NCI-H2227 treated with DMSO at 0.1 percent for 48 hours (cell line): Measurements from ENCODE around the gene PRPSAP1.
"Not testable (repeated sequence)": the region's sequence is repeated elsewhere in the genome, so short reads cannot be mapped to it uniquely, and the experiment has no call there.

Experiments
- DNase-seq: peaks from one replicate; lab custom pipeline; 2025; lab: John Stamatoyannopoulos, UW

PRPSAP1 gene

DNA sequence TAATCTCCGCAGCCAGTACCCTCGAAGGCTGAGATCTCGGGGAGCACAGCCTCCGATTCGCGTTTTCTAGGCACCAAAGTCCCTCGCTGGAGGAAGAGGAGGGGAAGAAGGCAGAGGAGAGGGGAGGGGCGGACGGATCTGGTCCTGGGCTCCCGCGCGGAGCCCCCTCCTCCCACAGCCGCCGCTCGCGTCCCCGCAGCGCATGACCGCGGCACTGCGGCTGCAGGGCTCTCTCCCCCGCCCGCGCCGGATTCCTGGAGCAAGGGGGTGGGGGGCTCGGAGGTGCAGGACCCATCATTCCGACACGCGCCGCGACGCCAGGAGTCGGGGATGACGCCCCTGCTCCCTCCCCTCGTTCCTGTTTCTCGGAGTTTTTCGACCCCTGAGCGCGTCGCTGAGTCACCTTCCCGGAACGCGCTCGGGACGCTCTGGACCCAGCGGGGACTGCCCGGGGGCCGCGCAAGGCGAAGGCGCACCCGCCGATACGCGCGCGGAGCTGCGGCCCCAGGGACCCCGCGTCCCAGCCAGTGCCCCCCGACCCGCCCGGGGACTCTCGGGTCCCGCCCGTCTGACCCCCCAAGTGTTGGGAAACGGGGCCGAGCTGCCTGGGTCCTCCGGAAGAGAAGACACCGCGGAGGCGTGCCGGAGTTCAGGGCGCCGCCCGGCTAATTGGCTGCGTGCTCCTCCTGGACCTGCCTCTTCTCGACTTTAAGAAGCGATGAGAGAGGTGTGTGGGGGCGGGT is 29.3 kb upstream of the PRPSAP1 start:
- no peak for DNase-seq

DNA sequence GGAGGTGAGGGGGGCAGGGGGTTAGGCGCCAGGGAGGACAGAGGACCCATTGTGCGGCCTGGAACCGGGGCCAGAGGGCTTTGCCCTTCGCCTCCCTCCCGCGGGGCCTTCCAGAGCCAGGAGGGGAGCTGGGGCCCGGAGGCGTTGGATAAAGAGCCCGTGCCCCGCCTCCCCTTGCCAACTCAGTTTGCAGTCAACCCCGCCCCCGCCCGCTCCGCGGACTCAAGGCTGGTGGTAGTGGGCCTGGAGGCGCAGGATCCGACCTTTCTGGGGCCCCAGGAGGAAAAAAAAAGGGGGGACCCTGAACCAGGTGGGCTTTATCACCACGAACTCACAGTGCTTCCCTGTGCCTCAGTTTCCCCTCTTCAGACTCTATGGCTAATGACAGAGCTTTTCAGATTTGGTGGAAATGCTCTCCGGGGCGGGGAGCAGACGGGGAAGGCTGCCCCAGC is 28.7 kb upstream of the PRPSAP1 start:
- no peak for DNase-seq

DNA sequence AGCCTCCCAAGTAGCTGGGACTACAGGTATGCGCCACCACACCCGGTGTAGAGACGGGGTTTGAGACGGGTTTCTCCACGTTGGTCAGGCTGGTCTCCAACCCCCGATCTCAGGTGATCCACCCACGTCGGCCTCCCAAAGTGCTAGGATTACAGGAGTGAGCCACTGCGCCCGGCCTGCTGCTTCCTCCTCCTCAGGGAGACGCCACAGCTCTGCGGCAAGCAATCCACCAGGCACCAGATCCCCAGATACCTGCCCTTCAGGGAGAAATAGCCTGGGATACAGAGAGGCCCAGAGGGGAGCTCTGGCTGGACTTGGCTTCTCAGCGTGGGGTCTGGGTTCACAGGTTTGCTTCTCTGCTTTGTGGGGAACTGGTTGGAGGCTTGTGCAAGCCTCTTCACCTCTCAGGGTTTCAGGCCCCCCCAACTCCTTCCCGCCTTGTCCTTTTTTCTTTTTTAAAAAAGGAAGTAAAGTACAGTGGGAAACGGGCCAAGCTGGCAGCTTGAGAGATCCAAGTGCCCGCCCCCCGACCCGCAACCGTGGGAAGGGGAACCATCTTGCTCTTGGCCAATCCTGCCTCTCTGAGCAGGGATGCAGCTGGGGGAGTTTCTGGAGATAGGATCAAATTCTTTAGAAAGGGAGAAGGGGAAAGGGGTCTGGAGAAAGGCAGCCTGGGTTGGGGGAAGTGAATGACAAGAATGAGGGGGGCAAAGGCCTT is 28.1 kb upstream of the PRPSAP1 start:
- DNase-seq, result no peak

DNA sequence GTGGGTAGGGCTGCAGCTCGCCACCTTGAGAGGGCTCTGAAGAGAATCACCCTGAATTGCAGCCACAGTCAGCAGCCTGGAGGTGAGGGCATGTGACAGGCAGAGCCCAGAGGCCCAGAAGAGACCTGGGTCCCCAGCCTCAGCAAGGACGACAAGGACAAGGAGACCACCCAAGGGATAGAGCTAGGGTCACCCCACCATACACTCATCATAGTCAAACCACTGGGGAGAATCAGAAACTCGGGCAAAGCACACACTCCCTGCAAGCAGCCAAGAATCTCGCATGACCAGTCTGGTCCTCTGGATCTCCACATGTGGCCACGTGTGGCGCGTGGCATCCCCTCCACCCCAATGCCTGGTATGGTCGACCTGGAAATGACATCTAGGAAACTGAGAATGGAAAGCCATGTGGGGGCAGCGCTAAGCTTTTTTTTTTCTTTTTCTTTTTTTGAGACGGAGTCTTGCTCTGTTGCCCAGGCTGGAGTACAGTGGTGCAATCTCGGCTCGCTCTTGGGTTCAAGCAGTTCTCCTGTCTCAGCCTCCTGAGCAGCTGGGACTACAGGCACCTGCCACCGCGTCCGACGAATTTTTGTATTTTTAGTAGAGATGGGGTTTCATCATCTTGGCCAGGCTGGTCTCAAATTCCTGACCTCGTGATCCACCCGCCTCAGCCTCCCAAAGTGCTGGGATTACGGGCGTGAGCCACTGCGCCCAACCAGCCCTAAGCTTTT is 26.1 kb upstream of the PRPSAP1 start:
- no peak for DNase-seq

DNA sequence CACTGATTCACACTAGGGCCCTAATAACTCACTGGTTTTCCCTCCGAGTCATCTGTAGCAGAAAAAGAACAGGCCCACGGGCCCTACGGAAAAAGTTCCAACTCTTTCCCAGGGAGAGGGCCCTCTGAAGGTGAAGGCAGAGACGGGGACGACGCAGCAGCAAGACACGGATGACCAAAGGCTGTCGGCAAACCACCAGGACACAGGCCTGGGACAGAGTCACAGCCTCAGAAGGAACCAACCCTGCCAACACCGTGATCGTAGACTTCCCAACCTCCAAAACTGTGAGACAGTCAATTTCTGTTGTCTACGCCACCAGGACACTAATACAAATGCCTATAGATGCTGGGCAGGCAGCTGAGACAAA is 25.5 kb upstream of the PRPSAP1 start:
- DNase-seq, result no peak

DNA sequence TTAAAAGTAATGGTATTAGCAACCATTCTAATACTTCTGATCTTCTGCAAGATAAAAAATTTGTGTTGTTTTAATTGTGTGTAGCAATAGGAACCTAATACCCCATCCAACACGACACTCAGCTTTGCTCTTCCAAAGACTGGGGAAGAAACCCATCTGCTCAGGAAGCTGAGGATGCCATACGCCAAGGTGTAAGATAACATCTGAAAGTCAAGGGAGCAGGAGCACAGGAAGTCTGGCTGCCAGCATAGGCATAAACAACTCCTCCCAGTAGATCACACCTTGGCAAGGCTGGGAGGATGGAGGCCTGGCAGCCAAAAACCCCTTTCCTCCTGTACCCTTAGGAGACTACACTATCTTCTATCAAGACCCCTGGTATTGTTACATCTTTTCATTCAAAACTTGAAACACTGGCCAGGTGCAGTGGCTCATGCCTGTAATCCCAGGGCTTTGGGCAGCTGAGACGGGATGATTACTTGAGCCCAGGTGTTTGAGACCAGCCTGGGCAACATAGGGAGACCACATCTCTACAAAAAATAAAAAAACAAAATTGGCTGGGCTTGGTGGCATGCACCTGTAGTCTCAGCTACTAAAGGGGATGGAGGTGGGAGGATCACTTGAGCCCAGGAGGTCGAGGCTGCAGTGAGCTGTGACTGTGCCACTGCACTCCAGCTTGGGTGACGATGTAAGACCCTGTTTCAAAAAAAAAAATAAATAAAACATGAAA is 25.0 kb upstream of the PRPSAP1 start:
- DNase-seq, result no peak

DNA sequence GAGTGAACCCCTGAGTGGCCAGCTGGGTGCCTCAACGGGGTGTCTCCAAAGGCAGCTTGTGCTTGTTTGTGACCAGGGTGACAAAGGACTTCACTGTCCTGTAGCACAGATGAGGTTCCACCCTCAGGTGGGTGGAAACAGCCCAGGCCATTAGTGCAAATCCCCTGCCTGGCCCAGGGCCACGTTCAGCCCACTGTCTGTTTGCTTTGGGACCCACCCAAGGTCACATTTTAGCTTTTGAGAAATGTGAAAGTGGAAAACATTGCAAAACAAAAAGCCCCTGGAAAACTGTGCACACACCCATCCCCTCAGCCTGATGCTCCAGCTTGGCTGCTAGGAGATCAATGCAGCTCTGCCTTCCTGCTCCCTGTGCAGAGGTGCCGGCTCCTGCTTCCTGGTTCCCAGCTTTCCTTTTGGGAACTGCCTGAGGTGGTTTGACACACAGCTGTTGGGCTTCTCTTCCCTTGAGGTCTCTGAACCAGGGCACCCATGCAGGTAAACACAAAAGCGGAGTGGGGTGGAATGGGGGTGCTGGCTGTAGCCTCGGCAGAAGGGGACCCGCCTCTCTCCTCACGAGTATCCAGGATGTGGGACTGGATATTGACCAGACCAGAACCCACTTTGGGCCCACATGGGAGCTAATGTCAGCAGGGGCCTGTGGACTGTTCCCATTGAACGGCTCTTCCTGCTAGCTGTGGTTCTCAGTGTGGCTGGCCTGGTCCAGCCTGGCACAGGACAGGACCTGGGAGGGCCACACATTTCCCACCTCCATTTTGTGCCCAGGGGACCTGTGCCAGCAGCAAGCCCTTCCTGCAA is 22.8 kb upstream of the PRPSAP1 start:
- DNase-seq, result no peak

DNA sequence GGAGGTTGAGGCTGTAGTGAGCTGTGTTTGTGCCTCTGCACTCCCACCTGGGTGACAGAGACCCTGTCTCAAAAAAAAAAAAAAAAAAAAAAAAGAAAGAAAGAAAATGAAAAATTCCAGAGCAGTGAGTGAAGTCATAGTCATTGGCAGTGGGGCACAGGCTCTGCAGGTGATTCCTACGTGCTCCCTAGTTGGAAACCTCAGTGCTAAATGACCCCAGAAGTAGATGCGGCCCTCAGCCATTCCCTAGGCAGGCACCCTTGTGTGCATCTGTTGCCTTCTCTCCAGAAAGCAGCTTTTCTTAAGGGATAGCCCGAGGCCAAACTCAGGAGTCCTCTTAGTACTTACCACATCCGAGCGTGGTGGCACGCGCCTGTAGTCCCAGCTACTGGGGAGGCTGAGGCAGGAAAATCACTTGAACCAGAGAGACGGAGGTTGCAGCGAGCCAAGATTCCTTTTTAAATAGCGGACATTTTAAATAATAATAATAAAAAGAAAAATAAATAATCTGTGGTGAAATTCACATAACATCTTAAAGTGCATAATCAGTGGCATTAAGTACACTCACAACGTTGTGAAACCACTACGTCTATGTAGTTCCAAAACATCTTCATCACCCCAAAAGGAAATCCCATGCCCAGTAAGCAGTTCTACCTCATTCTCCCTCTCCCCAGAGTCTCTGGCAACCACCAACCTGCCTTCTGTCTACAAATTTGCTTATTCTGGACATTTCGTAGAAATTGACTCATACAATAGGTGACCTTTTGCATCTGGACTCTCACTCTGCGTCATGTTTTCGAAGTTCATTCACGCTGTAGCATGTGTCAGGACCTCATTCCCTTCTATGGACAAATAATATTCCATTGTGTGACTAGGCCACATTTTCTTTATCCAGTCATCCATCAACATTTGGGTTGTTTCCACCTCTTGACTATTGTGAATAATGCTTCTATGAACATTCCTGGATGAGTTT is 18.2 kb upstream of the PRPSAP1 start:
- no peak for DNase-seq

DNA sequence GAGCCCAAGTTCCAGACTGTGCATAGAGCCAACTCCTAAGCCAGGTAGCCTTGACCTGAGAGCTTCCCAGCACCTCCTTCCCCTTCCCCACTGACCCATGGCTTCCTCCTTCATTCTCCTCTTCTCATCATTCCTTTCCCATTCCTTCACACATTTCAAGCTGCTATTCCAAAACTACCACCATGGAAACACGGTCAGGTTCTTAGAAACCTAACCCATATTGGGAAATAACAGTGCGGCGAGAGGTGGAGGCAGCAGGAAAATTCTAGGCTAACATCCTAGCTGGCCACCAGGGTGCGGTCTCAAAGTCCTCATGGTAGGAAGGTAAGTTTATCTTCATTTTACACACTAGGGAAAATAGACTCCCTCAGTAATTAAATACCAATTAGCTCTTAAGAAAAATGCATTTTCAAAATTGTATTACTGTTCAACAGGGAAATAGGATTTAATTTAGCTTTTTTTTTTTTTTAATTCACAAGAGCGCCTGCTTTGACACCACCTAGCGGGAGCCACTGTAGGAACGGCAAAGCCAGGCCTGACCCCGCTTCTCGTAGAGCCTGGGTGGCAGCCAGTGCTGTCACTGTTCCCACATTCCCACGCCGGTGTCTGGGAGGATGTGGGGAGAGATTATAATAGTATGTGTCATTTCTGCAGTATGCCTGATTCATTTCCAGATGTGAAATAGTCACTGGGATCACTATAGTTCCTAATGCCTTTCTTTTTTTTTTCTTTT is 16.7 kb upstream of the PRPSAP1 start:
- DNase-seq, result no peak

DNA sequence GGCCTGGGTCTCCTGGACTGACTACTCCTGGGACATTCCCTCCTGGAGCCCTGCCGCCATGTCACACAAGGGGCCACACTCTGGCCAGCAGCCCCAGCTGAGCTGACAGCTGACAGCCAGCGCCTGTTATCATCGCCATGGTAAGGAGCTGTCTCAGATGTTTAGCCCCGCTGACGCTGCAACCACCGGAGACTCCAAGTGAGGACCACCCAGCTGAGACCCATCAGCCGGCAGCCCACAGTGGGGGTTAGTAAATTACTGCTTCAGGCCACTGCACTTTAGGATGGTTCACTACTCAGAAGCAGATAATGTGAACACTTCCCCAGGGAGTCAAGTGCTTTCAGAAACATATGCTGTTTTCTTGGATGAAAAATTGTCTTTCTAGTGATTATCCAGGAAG is 16.1 kb upstream of the PRPSAP1 start:
- peak; percentile 28 for DNase-seq

DNA sequence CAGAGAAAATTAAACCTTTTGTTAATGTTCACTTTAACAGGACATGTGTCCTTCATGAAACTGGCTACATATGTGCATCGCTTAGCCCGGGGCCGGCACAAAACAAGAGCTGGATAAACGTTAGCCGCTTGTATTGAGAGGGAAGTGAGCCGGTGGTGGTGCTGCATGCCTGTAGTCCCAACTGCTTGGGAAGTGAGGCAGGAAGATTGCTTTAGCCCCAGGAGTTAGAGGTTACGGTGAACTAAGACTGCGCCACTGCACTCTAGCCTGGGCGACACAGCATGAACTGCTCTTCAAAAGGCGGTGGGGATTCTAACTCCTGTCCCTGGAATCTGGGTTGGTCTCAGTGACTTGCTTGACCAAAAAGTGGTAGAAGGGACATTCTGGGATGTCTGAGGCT is 15.7 kb upstream of the PRPSAP1 start:
- no peak for DNase-seq

DNA sequence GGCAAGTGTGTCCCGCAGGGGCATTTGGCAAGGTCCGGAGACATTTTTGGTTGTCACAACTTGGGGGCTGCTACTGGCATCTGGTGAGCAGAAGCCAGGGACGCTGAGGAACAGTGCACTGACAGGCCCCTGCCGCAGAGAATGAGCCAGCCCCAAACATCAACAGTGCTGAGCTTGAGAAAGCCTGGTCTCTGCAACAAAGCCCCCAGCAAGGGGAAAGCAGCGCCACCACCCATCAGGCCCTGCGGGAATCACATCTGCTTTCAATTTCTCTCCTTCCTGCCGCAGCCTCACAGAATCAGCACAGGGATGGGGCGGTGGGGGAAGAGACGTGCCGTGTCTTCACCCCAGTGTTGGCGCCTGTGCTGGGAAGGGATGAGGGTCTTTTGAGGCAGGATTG is 14.8 kb upstream of the PRPSAP1 start:
- no peak for DNase-seq

DNA sequence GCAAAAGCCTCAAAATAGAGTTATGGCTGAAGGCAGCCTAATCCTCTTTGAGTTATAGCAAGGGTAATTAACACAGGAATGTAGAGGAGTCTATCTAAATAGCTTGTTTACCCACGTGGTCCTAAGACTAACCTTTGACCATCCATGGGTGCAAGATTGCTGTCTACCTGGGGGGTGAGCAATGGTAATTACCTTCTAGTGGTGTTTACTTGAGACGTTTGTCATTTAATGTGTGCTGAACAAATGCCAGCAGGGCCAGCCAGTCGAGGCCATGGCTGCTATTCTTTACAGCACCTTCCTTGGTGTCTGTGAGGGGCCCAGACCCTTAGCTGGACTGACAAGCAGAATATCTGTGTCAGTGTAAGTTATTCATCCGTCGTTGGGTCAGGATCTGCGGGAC is 13.9 kb upstream of the PRPSAP1 start:
- no peak for DNase-seq

DNA sequence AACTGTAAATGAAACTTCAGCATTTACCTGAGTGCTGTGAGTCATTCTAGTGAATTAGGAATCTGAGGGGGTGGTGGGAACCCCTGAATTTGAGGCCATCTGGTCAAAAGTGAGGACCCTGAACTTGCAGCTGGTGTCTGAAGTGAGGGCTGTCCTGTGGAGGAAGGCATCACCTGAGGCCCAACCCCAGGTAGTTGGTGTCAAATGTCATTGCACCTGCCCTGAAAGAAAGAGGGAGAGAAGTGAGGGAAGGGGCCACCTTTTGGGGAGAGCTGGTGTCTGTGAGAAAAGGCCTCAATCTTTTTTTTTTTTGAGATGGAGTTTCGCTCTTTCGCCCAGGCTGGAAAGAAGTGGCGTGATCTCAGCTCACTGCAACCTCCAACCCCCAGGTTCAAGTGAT is 12.5 kb upstream of the PRPSAP1 start:
- DNase-seq, result no peak

DNA sequence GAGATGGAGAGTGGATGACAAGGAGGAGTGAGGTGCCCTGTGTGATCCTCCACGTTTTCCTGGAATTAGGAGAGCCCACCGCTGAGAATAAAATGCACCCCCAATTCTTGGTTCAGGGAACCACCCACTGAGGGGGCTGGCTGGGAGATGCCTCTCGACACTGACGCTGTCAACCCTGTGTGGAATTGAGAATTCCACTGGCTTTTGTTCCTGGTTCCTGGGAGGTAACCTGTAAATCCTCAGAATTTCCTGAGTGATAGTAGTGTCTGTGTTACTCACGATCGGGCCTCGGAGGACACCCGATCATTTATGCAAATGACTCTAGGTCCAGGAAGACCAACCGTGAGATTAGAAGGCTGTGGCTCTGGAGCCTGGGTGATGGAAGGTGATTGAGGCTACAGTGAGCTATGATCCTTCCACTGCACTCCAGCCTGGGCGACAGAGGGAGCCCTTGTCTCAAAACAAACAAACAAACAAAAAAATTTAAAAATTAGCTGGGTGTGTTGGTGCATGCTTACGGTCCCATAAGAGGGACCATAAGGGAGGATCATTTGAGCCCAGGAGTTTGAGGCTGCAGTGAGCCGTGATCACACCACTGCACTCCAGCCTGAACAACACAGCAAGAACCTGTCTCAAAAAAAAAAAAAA is 11.7 kb upstream of the PRPSAP1 start:
- DNase-seq, result no peak

DNA sequence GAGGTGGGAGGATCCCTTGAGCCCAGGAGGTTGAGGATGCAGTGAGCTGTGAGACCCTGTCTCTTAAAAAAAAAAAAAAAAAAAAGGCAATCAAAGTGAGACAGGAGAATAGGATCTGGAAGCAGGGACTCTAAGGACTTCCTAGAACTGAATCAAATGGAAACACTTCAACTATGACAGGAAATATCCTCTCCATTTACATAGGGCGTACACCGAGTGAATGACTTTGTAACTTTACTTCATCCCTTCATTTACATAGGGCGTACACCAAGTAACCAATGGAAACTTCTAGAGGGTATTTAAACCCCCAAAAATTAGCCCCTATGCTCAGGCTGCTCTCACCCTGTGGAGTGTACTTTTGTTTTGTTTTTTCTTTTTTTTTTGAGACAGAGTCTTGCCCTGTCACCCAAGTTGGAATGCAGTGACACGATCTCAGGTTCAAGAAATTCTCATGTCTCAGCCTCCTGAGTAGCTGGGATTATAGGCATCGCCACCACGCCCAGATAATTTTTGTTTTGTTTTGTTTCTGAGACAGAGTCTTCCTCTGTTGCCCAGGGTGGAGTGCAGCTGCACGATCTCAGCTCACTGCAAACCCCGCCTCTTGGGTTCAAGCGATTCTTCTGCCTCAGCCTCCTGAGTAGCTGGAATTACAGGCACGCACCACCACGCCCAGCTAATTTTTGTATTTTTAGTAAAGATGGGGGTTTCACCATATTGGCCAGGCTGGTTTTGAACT is 9.6 kb upstream of the PRPSAP1 start:
- no peak for DNase-seq

DNA sequence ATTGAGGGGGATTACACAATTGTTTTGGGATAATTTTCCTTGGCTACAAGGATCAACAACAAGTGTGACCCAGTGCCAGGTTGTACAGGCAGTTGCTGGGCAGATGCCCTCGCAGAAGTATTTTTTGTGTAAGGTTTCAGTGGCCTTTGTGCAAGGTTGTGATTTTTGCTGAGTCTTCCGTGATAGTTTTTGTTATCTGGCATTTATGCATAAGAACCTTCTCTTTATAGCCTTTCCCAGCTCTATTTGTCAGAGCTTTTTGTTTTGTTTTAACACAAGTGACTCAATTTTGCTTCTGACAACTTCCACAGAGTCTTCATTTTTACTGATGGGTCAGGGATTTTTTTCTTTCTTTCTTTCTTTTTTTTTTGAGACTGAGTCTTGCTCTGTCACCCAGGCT is 6.7 kb upstream of the PRPSAP1 start:
- DNase-seq, result no peak

DNA sequence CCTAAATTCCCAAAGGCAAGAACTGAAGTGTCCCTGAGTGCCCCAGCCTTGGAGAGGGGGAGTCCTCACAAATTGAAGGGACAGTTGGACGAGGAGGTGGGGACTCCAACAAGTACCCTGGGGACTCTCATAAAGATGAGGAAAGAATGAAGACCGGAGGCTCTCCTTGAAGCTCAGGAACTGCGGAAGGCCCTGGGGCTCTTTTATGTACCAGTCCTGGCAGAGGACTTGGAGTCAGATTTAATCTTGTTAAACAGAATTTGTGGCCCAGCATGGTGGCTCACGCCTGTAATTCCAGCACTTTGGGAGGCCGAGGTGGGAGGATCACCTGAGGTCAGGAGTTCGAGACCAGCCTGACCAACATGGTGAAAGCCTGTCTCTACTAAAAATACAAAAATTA is 6.1 kb upstream of the PRPSAP1 start:
- not testable (repeated sequence) for DNase-seq
